HepG2 (cell line): ENCODE measurements around the gene PRSS53. TPM values are rescaled to one million over a fixed set of nuclear protein-coding genes. Genes with fewer than 3 reads are reported as not detected.

ENCODE experiments used
- ATF7 ChIP-seq, 2 experiments: fragments of 450-650 bp in 1 of 2; sonication (generic) in 1 of 2; formaldehyde crosslinking in 1 of 2; IDR thresholded peaks; 2 replicates each; pipeline versions ENCODE4 v1.4.0 to v1.6.1; 2016 to 2020; ENCODE audit warnings: antibody characterized with exemption in 1 of 2, mild to moderate bottlenecking in 1 of 2, missing genetic modification reagents in 1 of 2
- ETV5 ChIP-seq: IDR thresholded peaks from 2 replicates; pipeline ENCODE4 v1.6.1; 2018; ENCODE audit warnings: missing biosample characterization, missing genetic modification reagents, inconsistent platforms, borderline replicate concordance
- GLI4 ChIP-seq: sonication (generic); formaldehyde crosslinking; IDR thresholded peaks from 2 replicates; pipeline ENCODE4 v1.5.1; 2020; ENCODE audit warnings: missing genetic modification reagents, mild to moderate bottlenecking, moderate library complexity, borderline replicate concordance
- HMGA1 ChIP-seq: sonication (generic); formaldehyde crosslinking; conservative IDR thresholded peaks from 2 replicates; pipeline ENCODE4 v1.4.0; 2020; ENCODE audit warnings: missing genetic modification reagents
- HOXA5 ChIP-seq: sonication (generic); formaldehyde crosslinking; IDR thresholded peaks from 2 replicates; pipeline ENCODE4 v1.4.0; 2020; ENCODE audit warnings: missing genetic modification reagents
- MED8 ChIP-seq: sonication (generic); formaldehyde crosslinking; IDR thresholded peaks from 2 replicates; pipeline ENCODE4 v1.8.1; 2023; ENCODE audit warnings: mild to moderate bottlenecking, missing genetic modification reagents; ENCODE audit not compliant: insufficient replicate concordance
- NR2C2 ChIP-seq: sonication (generic); formaldehyde crosslinking; IDR thresholded peaks from 2 replicates; pipeline ENCODE4 v1.4.0; 2020; ENCODE audit warnings: missing genetic modification reagents, mild to moderate bottlenecking, moderate library complexity, borderline replicate concordance
- PAWR ChIP-seq: sonication (generic); formaldehyde crosslinking; IDR thresholded peaks from 2 replicates; pipeline ENCODE4 v1.4.0; 2020; ENCODE audit warnings: missing genetic modification reagents, mild to moderate bottlenecking, borderline replicate concordance
- SAFB2 ChIP-seq: sonication (generic); formaldehyde crosslinking; IDR thresholded peaks from 2 replicates; pipeline ENCODE4 v1.5.1; 2020; ENCODE audit warnings: missing genetic modification reagents, low read depth, mild to moderate bottlenecking, borderline replicate concordance
- SIN3B ChIP-seq: fragments of 150-350 bp; IDR thresholded peaks from 2 replicates; pipeline ENCODE4 v1.6.1; 2014; ENCODE audit warnings: low read length
- STAT6 ChIP-seq: sonication (generic); formaldehyde crosslinking; IDR thresholded peaks from 2 replicates; pipeline ENCODE4 v1.4.0; 2020; ENCODE audit warnings: missing genetic modification reagents, mild to moderate bottlenecking, borderline replicate concordance
- TBX2 ChIP-seq: sonication (generic); formaldehyde crosslinking; IDR thresholded peaks from 2 replicates; pipeline ENCODE4 v1.5.0; 2020; ENCODE audit warnings: missing genetic modification reagents, mild to moderate bottlenecking, borderline replicate concordance
- TEF ChIP-seq: sonication (generic); formaldehyde crosslinking; IDR thresholded peaks from 2 replicates; pipeline ENCODE4 v1.5.0; 2020; ENCODE audit warnings: missing genetic modification reagents
- TFE3 ChIP-seq: IDR thresholded peaks from 2 replicates; pipeline ENCODE4 v1.6.1; 2016
- ZBTB44 ChIP-seq: sonication (generic); formaldehyde crosslinking; IDR thresholded peaks from 2 replicates; pipeline ENCODE4 v1.4.0; 2020; ENCODE audit warnings: missing genetic modification reagents
- ZNF121 ChIP-seq: sonication (generic); formaldehyde crosslinking; IDR thresholded peaks from 2 replicates; pipeline ENCODE4 v1.5.0; 2020; ENCODE audit warnings: mild to moderate bottlenecking, missing genetic modification reagents
- ZNF253 ChIP-seq: sonication (generic); formaldehyde crosslinking; IDR thresholded peaks from 2 replicates; pipeline ENCODE4 v1.8.0; 2022; ENCODE audit warnings: mild to moderate bottlenecking, missing genetic modification reagents, borderline replicate concordance
- ZNF513 ChIP-seq: sonication (generic); formaldehyde crosslinking; conservative IDR thresholded peaks from 2 replicates; pipeline ENCODE4 v1.5.0; 2020; ENCODE audit warnings: missing genetic modification reagents
- ZNF713 ChIP-seq: sonication (generic); formaldehyde crosslinking; IDR thresholded peaks from 2 replicates; pipeline ENCODE4 v1.4.0; 2020; ENCODE audit warnings: mild to moderate bottlenecking, missing genetic modification reagents
- polyA plus RNA-seq, 8 experiments: library from polyadenylated mRNA; depleted of rRNA in 3 of 8; stranded (reverse) in 7 of 8; unstranded in 1 of 8; fragments of >200 nt; fragmentation: Illumina TruSeq in 4 of 8; extraction: Trizol in 4 of 8; gene quantifications; 2 replicates each; pipeline versions ENCODE4 v1.2.1 to v1.2.3, GENCODE V29; 2011 to 2016; ENCODE audit warnings: low read depth in 4 of 8, missing spikeins in 1 of 8, mixed read lengths in 1 of 8; ENCODE audit not compliant: insufficient read depth in 1 of 8
- total RNA-seq, 5 experiments: library from RNA; depleted of rRNA; stranded (reverse); fragments of >200 nt; fragmentation: Illumina TruSeq; extraction: Trizol; gene quantifications; 2 replicates each; pipeline ENCODE4 v1.2.3, GENCODE V29; 2016; ENCODE audit warnings: low read depth in 1 of 5

Gene PRSS53
- total and polyA plus RNA-seq, 2 of the 13 experiments (the other 11 are each of a cell fraction or from before 2014, with no cell fraction given), result 2.2 to 7.4 TPM

GRCh38 chr16:31113121-31114120 lies 24.7 kb upstream of the PRSS53 start (continued):
- no peak for TF ChIP-seq HOXA5 (CRISPR knock-in tag)
- TF ChIP-seq ZNF713 (CRISPR knock-in tag), result no peak
- no peak for TF ChIP-seq MED8 (CRISPR knock-in tag)
- no peak for TF ChIP-seq GLI4 (CRISPR knock-in tag)
- TF ChIP-seq ZNF253 (CRISPR knock-in tag), result no peak
- TF ChIP-seq TFE3 (CRISPR knock-in tag), result no peak
- TF ChIP-seq SAFB2 (CRISPR knock-in tag), result no peak
- TF ChIP-seq PAWR (CRISPR knock-in tag), result no peak
- no peak; the same call in 1 of the 2 replicates for TF ChIP-seq ETV5 (CRISPR knock-in tag)
- no peak for TF ChIP-seq SIN3B
- TF ChIP-seq STAT6, result no peak
- no peak for TF ChIP-seq ZNF513 (CRISPR knock-in tag)
- TF ChIP-seq ATF7 (IDR thresholded peaks at IDR 0.05), result no peak
- no peak for TF ChIP-seq ATF7 (CRISPR knock-in tag; IDR thresholded peaks at IDR 0.05)
- TF ChIP-seq TBX2 (CRISPR knock-in tag), result 0 out of 2 replicates have a peak, but pooled peaks have one; percentile 5
- TF ChIP-seq TEF (CRISPR knock-in tag), result no peak
- TF ChIP-seq HMGA1 (CRISPR knock-in tag), result no peak
- TF ChIP-seq ZNF121 (CRISPR knock-in tag), result peak; percentile 94
- TF ChIP-seq NR2C2 (CRISPR knock-in tag), result no peak
- no peak for TF ChIP-seq ZBTB44 (CRISPR knock-in tag)
